GM12872 (cell line): ENCODE results near the gene TACC2.

Experiments used
- CTCF ChIP-seq: IDR thresholded peaks from 3 replicates; pipeline ENCODE4 v1.5.1; 2011; ENCODE audit warnings: low read depth, mild to moderate bottlenecking, low read length, moderate library complexity; ENCODE audit not compliant: insufficient read depth

Gene TACC2

GRCh38 chr10:122097935-122098334, 109.0 kb downstream of the TACC2 start:
- TF ChIP-seq CTCF: no peak

- no peak for TF ChIP-seq CTCF
These were observed 110.0 kb downstream of the TACC2 start for GRCh38 chr10:122098924-122099323.

GRCh38 chr10:122099562-122099961, 110.6 kb downstream of the TACC2 start:
- TF ChIP-seq CTCF: no peak

GRCh38 chr10:122102146-122102868, 113.3 kb downstream of the TACC2 start:
- no peak for TF ChIP-seq CTCF

GRCh38 chr10:122102869-122103525, 114.0 kb downstream of the TACC2 start:
- no peak for TF ChIP-seq CTCF

- TF ChIP-seq CTCF: no peak
These were observed 114.6 kb downstream of the TACC2 start for GRCh38 chr10:122103592-122103991.

- no peak for TF ChIP-seq CTCF
These were observed 123.2 kb downstream of the TACC2 start for GRCh38 chr10:122112021-122112616.
